ENCODE results near the gene FKBP4.

GRCh38 chr12:2751230-2751629 is 43.5 kb upstream of the FKBP4 start:
- no peak for TF ChIP-seq CTCF (conservative IDR thresholded peaks at IDR 0.05)
- no peak for TF ChIP-seq EZH2 (IDR thresholded peaks at IDR 0.05; ENCODE audit: low read depth)

All from PC-9 (cell line).